ENCODE data around the gene ACO1.

DNA sequence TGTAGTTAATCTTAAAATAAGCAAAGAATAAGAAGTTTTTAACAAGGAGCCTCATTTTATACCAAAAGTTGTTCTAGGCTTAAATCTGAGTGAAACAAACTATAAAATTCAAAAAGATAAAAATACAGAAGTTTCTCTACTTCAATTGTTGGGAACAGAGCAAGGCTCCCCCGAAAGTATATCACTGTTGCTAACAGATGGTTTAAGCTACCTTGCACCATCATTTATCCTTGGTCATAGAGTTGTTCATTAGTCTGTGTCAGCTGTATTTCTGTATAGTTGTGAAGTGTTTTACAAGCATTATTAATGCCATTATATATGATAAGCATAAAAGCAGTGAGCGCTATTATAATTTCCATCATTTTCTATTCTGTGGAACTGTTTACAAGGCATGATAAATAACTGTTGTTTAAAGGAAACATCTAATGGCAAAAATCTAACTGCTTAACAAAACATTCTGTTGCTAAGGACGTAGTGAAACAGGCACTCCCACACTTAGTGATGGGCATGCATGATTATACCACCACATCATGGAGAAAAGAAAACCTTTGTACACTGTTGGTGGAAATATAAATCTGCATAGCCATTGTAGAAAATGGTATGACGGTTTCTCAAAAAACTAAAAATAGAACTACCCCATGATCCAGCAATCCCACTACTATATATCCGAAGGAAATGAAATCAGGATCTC lies 23.3 kb upstream of the ACO1 start:
- no peak for TF ChIP-seq EZH2 (IDR thresholded peaks at IDR 0.05; ENCODE audit: insufficient read depth, low read length)
- TF ChIP-seq, protein P1, sequence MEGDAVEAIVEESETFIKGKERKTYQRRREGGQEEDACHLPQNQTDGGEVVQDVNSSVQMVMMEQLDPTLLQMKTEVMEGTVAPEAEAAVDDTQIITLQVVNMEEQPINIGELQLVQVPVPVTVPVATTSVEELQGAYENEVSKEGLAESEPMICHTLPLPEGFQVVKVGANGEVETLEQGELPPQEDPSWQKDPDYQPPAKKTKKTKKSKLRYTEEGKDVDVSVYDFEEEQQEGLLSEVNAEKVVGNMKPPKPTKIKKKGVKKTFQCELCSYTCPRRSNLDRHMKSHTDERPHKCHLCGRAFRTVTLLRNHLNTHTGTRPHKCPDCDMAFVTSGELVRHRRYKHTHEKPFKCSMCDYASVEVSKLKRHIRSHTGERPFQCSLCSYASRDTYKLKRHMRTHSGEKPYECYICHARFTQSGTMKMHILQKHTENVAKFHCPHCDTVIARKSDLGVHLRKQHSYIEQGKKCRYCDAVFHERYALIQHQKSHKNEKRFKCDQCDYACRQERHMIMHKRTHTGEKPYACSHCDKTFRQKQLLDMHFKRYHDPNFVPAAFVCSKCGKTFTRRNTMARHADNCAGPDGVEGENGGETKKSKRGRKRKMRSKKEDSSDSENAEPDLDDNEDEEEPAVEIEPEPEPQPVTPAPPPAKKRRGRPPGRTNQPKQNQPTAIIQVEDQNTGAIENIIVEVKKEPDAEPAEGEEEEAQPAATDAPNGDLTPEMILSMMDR (IDR thresholded peaks at IDR 0.05; ENCODE audit: insufficient read depth, low read depth, low read length), result no peak

Measured in astrocyte (in vitro differentiated cells and primary cell).